SK-N-SH (cell line): ENCODE results near the gene CACNA1A.

Experiments
- EP300 ChIP-seq, 2 experiments: IDR thresholded peaks; 2 replicates each; pipeline versions ENCODE4 v1.4.0 to v1.6.1; 2012; ENCODE audit warnings: borderline replicate concordance in 1 of 2, low read depth in 1 of 2, low read length in 1 of 2
- TF ChIP-seq, protein P1 (sequence below): fragments of 200-600 bp; sonication (generic); IDR thresholded peaks from 2 replicates; pipeline ENCODE4 v1.6.1; 2017; ENCODE audit warnings: antibody characterized with exemption, mild to moderate bottlenecking, moderate library complexity

DNA sequence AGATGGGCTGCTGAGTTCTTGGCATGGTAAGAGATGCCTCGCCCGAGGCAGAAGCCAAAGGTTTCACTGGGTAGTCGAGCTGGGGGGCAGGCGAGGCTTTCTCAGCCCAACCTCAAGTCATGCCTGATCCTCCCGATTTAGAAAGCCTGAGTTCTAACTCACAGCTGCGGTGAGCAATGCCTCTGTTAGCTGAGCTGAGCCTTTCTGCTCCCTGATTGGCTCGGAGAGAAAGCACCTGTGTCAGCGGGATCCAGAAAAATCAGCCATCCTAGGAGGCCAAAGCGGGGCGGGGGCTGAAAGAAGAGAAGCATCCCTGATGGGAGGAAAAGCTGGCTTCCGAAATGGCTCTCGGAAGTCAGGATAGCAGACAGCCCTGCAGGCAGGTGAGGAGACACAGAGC, 44.7 kb downstream of the CACNA1A start:
- TF ChIP-seq, protein P1, sequence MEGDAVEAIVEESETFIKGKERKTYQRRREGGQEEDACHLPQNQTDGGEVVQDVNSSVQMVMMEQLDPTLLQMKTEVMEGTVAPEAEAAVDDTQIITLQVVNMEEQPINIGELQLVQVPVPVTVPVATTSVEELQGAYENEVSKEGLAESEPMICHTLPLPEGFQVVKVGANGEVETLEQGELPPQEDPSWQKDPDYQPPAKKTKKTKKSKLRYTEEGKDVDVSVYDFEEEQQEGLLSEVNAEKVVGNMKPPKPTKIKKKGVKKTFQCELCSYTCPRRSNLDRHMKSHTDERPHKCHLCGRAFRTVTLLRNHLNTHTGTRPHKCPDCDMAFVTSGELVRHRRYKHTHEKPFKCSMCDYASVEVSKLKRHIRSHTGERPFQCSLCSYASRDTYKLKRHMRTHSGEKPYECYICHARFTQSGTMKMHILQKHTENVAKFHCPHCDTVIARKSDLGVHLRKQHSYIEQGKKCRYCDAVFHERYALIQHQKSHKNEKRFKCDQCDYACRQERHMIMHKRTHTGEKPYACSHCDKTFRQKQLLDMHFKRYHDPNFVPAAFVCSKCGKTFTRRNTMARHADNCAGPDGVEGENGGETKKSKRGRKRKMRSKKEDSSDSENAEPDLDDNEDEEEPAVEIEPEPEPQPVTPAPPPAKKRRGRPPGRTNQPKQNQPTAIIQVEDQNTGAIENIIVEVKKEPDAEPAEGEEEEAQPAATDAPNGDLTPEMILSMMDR = no peak
- TF ChIP-seq EP300 (IDR thresholded peaks at IDR 0.05; ENCODE audit: borderline replicate concordance in 1 of 2, low read depth in 1 of 2, low read length in 1 of 2) = no peak
